ENCODE data around the gene TRABD2B. TPM values are rescaled to one million over a fixed set of nuclear protein-coding genes. Genes with fewer than 3 reads are reported as not detected.

The TRABD2B gene
- total and polyA plus RNA-seq, 2 of the 4 experiments (the other 2 are of a cell fraction) = not detected

GRCh38 chr1:47731730-47732129 is 265.5 kb downstream of the TRABD2B start:
- Histone ChIP-seq H3K9ac (ENCODE audit: low read depth, low read length) (no peak overlapping the region), H3K9me1 (ENCODE audit: insufficient read depth, low read length) (no peaks in the 10 kb centered on the region), H4K5ac (ENCODE audit: low read depth, low read length) (no peak overlapping the region), H2BK120ac (ENCODE audit: low read depth, low read length) (no peak overlapping the region), H2AK9ac (replicated peaks; ENCODE audit: low read depth, low read length, poor library complexity) (no peak overlapping the region), H3K9me3 (ENCODE audit: control insufficient read depth, insufficient read depth, low read length) (no peaks in the 10 kb centered on the region), H2AK5ac (ENCODE audit: low read depth, low read length) (no peak overlapping the region), H3K56ac (ENCODE audit: extremely low read depth, insufficient read depth, low read length) (no peak overlapping the region), H2AFZ (replicated peaks; ENCODE audit: low read length, poor library complexity) (no peak overlapping the region), H2BK5ac (ENCODE audit: low read depth, low read length, poor library complexity, severe bottlenecking) (no peak overlapping the region), H3K79me1 (ENCODE audit: low read depth in 1 of 2, low read length in 2 of 2) (no peaks in the 10 kb centered on the region), H4K20me1 (ENCODE audit: insufficient read depth, low read length) (no peaks in the 10 kb centered on the region), H3K14ac (replicated peaks; ENCODE audit: low read depth, low read length) (no peak overlapping the region), H3K36me3 (ENCODE audit: control insufficient read depth, insufficient read depth, low read length) (no peaks in the 10 kb centered on the region), H4K91ac (ENCODE audit: insufficient read depth, low read depth, low read length) (no peak overlapping the region), H3K27me3 (ENCODE audit: control insufficient read depth, insufficient read depth, low read length) (no peaks in the 10 kb centered on the region), H3K4me2 (ENCODE audit: low read depth, low read length) (no peak overlapping the region), H3K18ac (ENCODE audit: low read depth, low read length) (no peak overlapping the region), H3K4me1 (ENCODE audit: control insufficient read depth, insufficient read depth, low read length) (no peaks in the 10 kb centered on the region), H2BK20ac (ENCODE audit: low read depth, low read length) (no peak overlapping the region), H3K4me3 (ENCODE audit: insufficient read depth, low read depth, low read length) (no peak overlapping the region), H2BK15ac (ENCODE audit: low read depth, low read length) (no peak overlapping the region), H3K27ac (ENCODE audit: insufficient read depth, low read length) (no peak overlapping the region), H3K4ac (ENCODE audit: low read depth, low read length) (no peak overlapping the region), H4K8ac (ENCODE audit: low read depth in 2 of 2, low read length in 2 of 2) (no peak overlapping the region), H3K23ac (ENCODE audit: low read depth, low read length) (no peak overlapping the region)
- ChIA-PET CTCF (no interaction called here), POLR2A (ENCODE audit: unreplicated experiment) (no interaction called here)
- ATAC-seq (ENCODE audit: low read depth) (no peak), DNase-seq (no peak)
- in situ Hi-C loops (cut with MboI; ENCODE audit: low sequenced_read_pairs) (no loop called here), intact Hi-C loops (cut with micrococcal nuclease) (no loop called here), dilution Hi-C loops (cut with HindIII; ENCODE audit: low sequenced_read_pairs, unreplicated experiment) (no loop called here)
- no peak for TF ChIP-seq MAFK (IDR thresholded peaks at IDR 0.05; ENCODE audit: low read depth, low read length)
- TF ChIP-seq NFE2L2 (IDR thresholded peaks at IDR 0.05; ENCODE audit: low read depth, low read length) = no peak
- TF ChIP-seq BHLHE40 (IDR thresholded peaks at IDR 0.05; ENCODE audit: low read depth, low read length) = no peak
- TF ChIP-seq RFX5 (IDR thresholded peaks at IDR 0.05; ENCODE audit: low read depth, low read length) = no peak
- TF ChIP-seq ELK1 (IDR thresholded peaks at IDR 0.05; ENCODE audit: borderline replicate concordance, low read depth, low read length) = no peak
- TF ChIP-seq USF2 (IDR thresholded peaks at IDR 0.05; ENCODE audit: low read depth, low read length) = no peak
- TF ChIP-seq CTCF (conservative IDR thresholded peaks at IDR 0.05; ENCODE audit: low read depth, low read length) = no peak
- TF ChIP-seq POLR2A (IDR thresholded peaks at IDR 0.05; ENCODE audit: low read depth, low read length) = no peak
- no CpG with 5 or more reads among the region's 8 CpGs for WGBS, 2 experiments (ENCODE audit: extremely low coverage in 2 of 2, insufficient read length in 1 of 2)
- BruUV-seq (replicated peaks) = no TSS peak
